ENCODE results near the gene L3MBTL3.

GRCh38 chr6:130047088-130047995, 29.0 kb downstream of the L3MBTL3 start:
- TF ChIP-seq CTCF (conservative IDR thresholded peaks at IDR 0.05; ENCODE audit: low read depth, low read length) (peak; percentile 29; the same call in 1 of the 2 replicates), EZH2 (IDR thresholded peaks at IDR 0.05; ENCODE audit: low read length, unreplicated experiment) (no peak)
